HepG2 (cell line): ENCODE data around the gene SEMA4A. TPM values are rescaled to one million over a fixed set of nuclear protein-coding genes. Genes with fewer than 3 reads are reported as not detected.

Source experiments
- ATAC-seq: fragments of 200-7000 bp; cut with Tn5 transposase; 3 replicates; pipeline ENCODE4 v1.9.1; 2020; ENCODE audit warnings: mild to moderate bottlenecking, moderate library complexity
- BruUV-seq: library from RNA; stranded (reverse); fragments of 400-500 nt; replicated peaks from 2 replicates; lab custom pipeline; 2021; lab: Mats Ljungman, UMichigan
- CTCF ChIA-PET: fragments of 300-600 bp; formaldehyde crosslinking; extraction: SDS; loops from one replicate; lab custom pipeline; 2021; ENCODE audit warnings: low total read pairs, inconsistent platforms, low intra/inter-chr PET ratio; lab: Yijun Ruan, JAX
- POLR2A ChIA-PET: fragments of 350-600 bp; sonication (Branson Sonifier 250); formaldehyde crosslinking; loops from one replicate; lab custom pipeline; 2020; ENCODE audit warnings: antibody characterized with exemption, inconsistent platforms; lab: Yijun Ruan, JAX
- DNase-seq: peaks from one replicate; pipeline ENCODE4 v3.0.0-alpha.2; 2015; ENCODE audit warnings: low spot score
- FAIRE-seq: peaks from 3 replicates; lab custom pipeline; 2011; peaks lifted over from hg19 to GRCh38; lab: Jason Lieb, UNC
- H2AFZ ChIP-seq: one replicate; pipeline ENCODE4 v1.6.1; 2011; ENCODE audit warnings: low read length, inconsistent platforms
- H3K27ac ChIP-seq: fragments of 300-600 bp; 3 replicates; pipeline ENCODE4 v1.8.0; 2011; ENCODE audit warnings: mixed run types, mild to moderate bottlenecking, mixed read lengths, low read length, inconsistent platforms; ENCODE audit not compliant: insufficient read depth; ENCODE audit errors: extremely low read length
- H3K27me3 ChIP-seq, 2 experiments: fragments of 200-600 bp in 1 of 2; 2 replicates in 1 of 2; 3 replicates in 1 of 2; pipeline versions ENCODE4 v1.6.0 to v1.8.0; 2011; ENCODE audit warnings: low read length in 2 of 2, mild to moderate bottlenecking in 2 of 2, moderate library complexity in 2 of 2, inconsistent platforms in 1 of 2; ENCODE audit not compliant: insufficient read depth in 2 of 2, control insufficient read depth in 1 of 2
- H3K36me3 ChIP-seq, 2 experiments: fragments of 200-600 bp in 1 of 2; replicated peaks in 1 of 2; 2 replicates in 1 of 2; 3 replicates in 1 of 2; pipeline versions ENCODE4 v1.5.1 to v1.8.0; 2011; ENCODE audit warnings: low read length in 2 of 2, inconsistent platforms in 1 of 2; ENCODE audit not compliant: insufficient read depth in 2 of 2, control insufficient read depth in 1 of 2
- H3K4me1 ChIP-seq: 2 replicates; pipeline ENCODE4 v1.5.1; 2012; ENCODE audit warnings: low read length, inconsistent platforms; ENCODE audit not compliant: insufficient read depth
- H3K4me2 ChIP-seq: 2 replicates; pipeline ENCODE4 v1.6.0; 2011; ENCODE audit warnings: low read depth, low read length, inconsistent platforms
- H3K4me3 ChIP-seq, 3 experiments: fragments of 200-600 bp in 1 of 3; sonication (generic), shearing (Covaris generic) in 1 of 3; replicated peaks in 1 of 3; 2 replicates each; pipeline ENCODE4 v1.5.1; 2011 to 2016; ENCODE audit warnings: low read length in 3 of 3, inconsistent platforms in 2 of 3, low read depth in 2 of 3, mild to moderate bottlenecking in 2 of 3, control low read depth in 1 of 3, mixed read lengths in 1 of 3; ENCODE audit not compliant: insufficient read depth in 1 of 3
- H3K79me2 ChIP-seq: one replicate; pipeline ENCODE4 v1.6.1; 2011; ENCODE audit warnings: low read length, inconsistent platforms; ENCODE audit not compliant: insufficient read depth
- H3K9ac ChIP-seq: 2 replicates; pipeline ENCODE4 v1.6.0; 2011; ENCODE audit warnings: mild to moderate bottlenecking, low read depth, low read length, inconsistent platforms; ENCODE audit not compliant: insufficient read depth
- H3K9me3 ChIP-seq: 2 replicates; pipeline ENCODE4 v1.5.1; 2012; ENCODE audit warnings: mild to moderate bottlenecking, low read length
- H4K20me1 ChIP-seq: 2 replicates; pipeline ENCODE4 v1.6.0; 2011; ENCODE audit warnings: inconsistent platforms, mild to moderate bottlenecking, low read length, moderate library complexity; ENCODE audit not compliant: insufficient read depth
- ASH2L ChIP-seq: fragments of 300-600, 200-600 bp; sonication (generic); IDR thresholded peaks from 2 replicates; pipeline ENCODE4 v1.7.0; 2017; ENCODE audit warnings: low read depth, mild to moderate bottlenecking, moderate library complexity, mixed read lengths, low read length; ENCODE audit not compliant: insufficient read length
- BHLHE40 ChIP-seq: IDR thresholded peaks from 2 replicates; pipeline ENCODE4 v1.6.1; 2011; ENCODE audit warnings: low read length, improper control_type of control experiment
- CREM ChIP-seq, 2 experiments: sonication (generic) in 1 of 2; formaldehyde crosslinking in 1 of 2; IDR thresholded peaks; 2 replicates each; pipeline versions ENCODE4 v1.4.0 to v1.6.1; 2016 to 2020; ENCODE audit warnings: antibody characterized with exemption in 1 of 2, mild to moderate bottlenecking in 1 of 2, missing genetic modification reagents in 1 of 2
- ELF4 ChIP-seq: sonication (generic); formaldehyde crosslinking; IDR thresholded peaks from 2 replicates; pipeline ENCODE4 v1.5.0; 2020; ENCODE audit warnings: missing genetic modification reagents, mild to moderate bottlenecking, moderate library complexity, borderline replicate concordance
- FOXK1 ChIP-seq: sonication (generic); formaldehyde crosslinking; IDR thresholded peaks from 2 replicates; pipeline ENCODE4 v1.4.0; 2020; ENCODE audit warnings: low read depth, missing genetic modification reagents, borderline replicate concordance
- KLF12 ChIP-seq: sonication (generic); formaldehyde crosslinking; IDR thresholded peaks from 2 replicates; pipeline ENCODE4 v1.4.0; 2020; ENCODE audit warnings: missing genetic modification reagents, borderline replicate concordance
- MIER2 ChIP-seq: IDR thresholded peaks from 2 replicates; pipeline ENCODE4 v1.6.1; 2016; ENCODE audit warnings: missing biosample characterization, missing genetic modification reagents
- MYC ChIP-seq: sonication (generic); formaldehyde crosslinking; IDR thresholded peaks from 2 replicates; pipeline ENCODE4 v1.9.0; 2021; ENCODE audit warnings: missing genetic modification reagents, borderline replicate concordance
- NRL ChIP-seq: sonication (generic); formaldehyde crosslinking; IDR thresholded peaks from 2 replicates; pipeline ENCODE4 v1.5.0; 2020; ENCODE audit warnings: missing genetic modification reagents, mild to moderate bottlenecking, moderate library complexity, borderline replicate concordance
- PBX2 ChIP-seq: IDR thresholded peaks from 2 replicates; pipeline ENCODE4 v1.6.1; 2016; ENCODE audit warnings: control low read depth
- PITX1 ChIP-seq: sonication (generic); formaldehyde crosslinking; IDR thresholded peaks from 2 replicates; pipeline ENCODE4 v1.5.1; 2020; ENCODE audit warnings: mild to moderate bottlenecking, missing genetic modification reagents
- SMC3 ChIP-seq: IDR thresholded peaks from 2 replicates; pipeline ENCODE4 v1.6.1; 2011; ENCODE audit warnings: low read length, improper control_type of control experiment
- SRF ChIP-seq: IDR thresholded peaks from 2 replicates; pipeline ENCODE4 v1.6.1; 2011; ENCODE audit warnings: mild to moderate bottlenecking, low read depth, low read length, moderate library complexity
- ZBTB14 ChIP-seq: sonication (generic); formaldehyde crosslinking; IDR thresholded peaks from 2 replicates; pipeline ENCODE4 v1.4.0; 2020; ENCODE audit warnings: missing genetic modification reagents
- ZBTB38 ChIP-seq: sonication (generic); formaldehyde crosslinking; IDR thresholded peaks from 2 replicates; pipeline ENCODE4 v1.5.1; 2020; ENCODE audit warnings: mild to moderate bottlenecking, missing genetic modification reagents
- ZNF256 ChIP-seq: sonication (generic); formaldehyde crosslinking; conservative IDR thresholded peaks from 2 replicates; pipeline ENCODE4 v1.4.0; 2020; ENCODE audit warnings: missing genetic modification reagents
- ZNF709 ChIP-seq: sonication (generic); formaldehyde crosslinking; IDR thresholded peaks from 2 replicates; pipeline ENCODE4 v1.5.0; 2020; ENCODE audit warnings: mild to moderate bottlenecking, missing genetic modification reagents
- ZNF777 ChIP-seq: sonication (generic); formaldehyde crosslinking; IDR thresholded peaks from 2 replicates; pipeline ENCODE4 v1.4.0; 2020; ENCODE audit warnings: missing genetic modification reagents
- ZNF784 ChIP-seq: sonication (generic); formaldehyde crosslinking; IDR thresholded peaks from 2 replicates; pipeline ENCODE4 v1.5.1; 2020; ENCODE audit warnings: missing genetic modification reagents, mild to moderate bottlenecking, borderline replicate concordance
- ZSCAN9 ChIP-seq: IDR thresholded peaks from 2 replicates; pipeline ENCODE4 v1.6.1; 2016; ENCODE audit warnings: borderline replicate concordance
- WGBS: methylation state at CpG from one replicate; pipeline ENCODE4 v1.1.6; 2017; ENCODE audit warnings: low lambda C conversion rate; 5-methylcytosine and 5-hydroxymethylcytosine counted together
- in situ Hi-C: cut with HindIII; loops from 2 replicates; pipeline ENCODE4 v1.10.0; 2017; ENCODE audit warnings: low pct_unique_long_range_greater_than_20kb; ENCODE audit not compliant: extremely low pct_ligation_motif_present
- intact Hi-C: fragments of 100-400 bp; cut with micrococcal nuclease; formaldehyde crosslinking; loops from one replicate; pipeline ENCODE4 v1.10.0; 2022; ENCODE audit not compliant: unreplicated experiment
- polyA plus RNA-seq, 8 experiments: library from polyadenylated mRNA; depleted of rRNA in 3 of 8; stranded (reverse) in 7 of 8; unstranded in 1 of 8; fragments of >200 nt; fragmentation: Illumina TruSeq in 4 of 8; extraction: Trizol in 4 of 8; gene quantifications; 2 replicates each; pipeline versions ENCODE4 v1.2.1 to v1.2.3, GENCODE V29; 2011 to 2016; ENCODE audit warnings: low read depth in 4 of 8, missing spikeins in 1 of 8, mixed read lengths in 1 of 8; ENCODE audit not compliant: insufficient read depth in 1 of 8
- total RNA-seq, 5 experiments: library from RNA; depleted of rRNA; stranded (reverse); fragments of >200 nt; fragmentation: Illumina TruSeq; extraction: Trizol; gene quantifications; 2 replicates each; pipeline ENCODE4 v1.2.3, GENCODE V29; 2016; ENCODE audit warnings: low read depth in 1 of 5

SEMA4A gene
- total and polyA plus RNA-seq, 2 of the 13 experiments (the other 11 are each of a cell fraction or from before 2014, with no cell fraction given), result 0.09 to 0.20 TPM

- TF ChIP-seq ASH2L (peak; percentile 78), ZNF777 (CRISPR knock-in tag) (no peak), KLF12 (CRISPR knock-in tag) (no peak), CREM (IDR thresholded peaks at IDR 0.05) (peak; percentile 62), CREM (CRISPR knock-in tag; IDR thresholded peaks at IDR 0.05) (no peak)
Observed at GRCh38 chr1:156118177-156118868, 35.1 kb upstream of the SEMA4A start (continued).

GRCh38 chr1:156119503-156120209 is 33.7 kb upstream of the SEMA4A start:
- Histone ChIP-seq H4K20me1 (peaks cover 6% of the 10 kb centered on the region; the same call in 1 of the 2 replicates), H3K9me3 (no peaks in the 10 kb centered on the region), H3K27me3 (no peaks in the 10 kb centered on the region; a peak in 1 of 5 replicates), H3K4me3 (peak overlapping the region in 1 of 3 experiments; percentile 38; a peak in 2 of 6 replicates), H3K79me2 (peaks cover 95% of the 10 kb centered on the region), H3K9ac (peak overlapping the region; percentile 48), H3K27ac (peak overlapping the region; percentile 91), H2AFZ (no peak overlapping the region), H3K4me1 (peaks cover 85% of the 10 kb centered on the region), H3K36me3 (peaks cover 0 to 7% of the 10 kb centered on the region in 2 experiments; a peak in 4 of 5 replicates), H3K4me2 (peak overlapping the region; percentile 68)
- DNase-seq, result no peak
- no peak for ATAC-seq
- in situ Hi-C loops, result no loop called here
- FAIRE-seq, result no peak
- 66% methylated on average over 3 of the region's 3 CpGs for WGBS
- BruUV-seq, result no TSS peak
- ChIA-PET CTCF (no interaction called here), POLR2A (interaction anchor here (1.0 to 4.8 kb wide), 7 partner anchors 9 to 218 kb away, joined by 3 to 108 read pairs (median 7); partner anchors contain the start of genes CCT3, MEX3A, PMF1 and TSACC)
- intact Hi-C loops, result no loop called here
- TF ChIP-seq ZSCAN9, result no peak
- no peak for TF ChIP-seq ELF4 (CRISPR knock-in tag)
- TF ChIP-seq PBX2, result no peak
- TF ChIP-seq ZNF784 (CRISPR knock-in tag), result no peak
- peak; percentile 1; the same call in 1 of the 2 replicates for TF ChIP-seq SMC3
- no peak for TF ChIP-seq PITX1 (CRISPR knock-in tag)
- TF ChIP-seq NRL (CRISPR knock-in tag), result no peak
- no peak for TF ChIP-seq BHLHE40
- TF ChIP-seq FOXK1 (CRISPR knock-in tag), result no peak
- TF ChIP-seq MYC (CRISPR knock-in tag), result no peak
- no peak for TF ChIP-seq ZBTB38 (CRISPR knock-in tag)
- no peak for TF ChIP-seq ZNF256 (CRISPR knock-in tag)
- TF ChIP-seq ZNF709 (CRISPR knock-in tag), result 0 out of 2 replicates have a peak, but pooled peaks have one; percentile 14
- no peak for TF ChIP-seq MIER2
- no peak for TF ChIP-seq SRF
- TF ChIP-seq ZBTB14, result no peak
